Renal cortex interstitium (tissue), 11 donors: ENCODE results near the gene APOD. TPM values are rescaled to one million over a fixed set of nuclear protein-coding genes. Genes with fewer than 3 reads are reported as not detected.

ENCODE experiments used
- DNase-seq, 11 donors: peaks; one replicate each; pipeline ENCODE4 v3.0.0-alpha.2; 2013; ENCODE audit warnings: low read depth in 9 of 11, low spot score in 4 of 11; ENCODE audit errors: extremely low read depth in 1 of 11
- polyA plus RNA-seq, 3 donors: library from polyadenylated mRNA; unstranded; fragments of 120-200 nt; gene quantifications; one replicate each; pipeline ENCODE4 v1.2.1, GENCODE V29; 2013; ENCODE audit not compliant: insufficient read length in 3 of 3

Gene APOD
- polyA plus RNA-seq, 3 donors: 8.2 to 9.6 (median 9.5) TPM

- DNase-seq: no peak
These were observed 40.1 kb downstream of the APOD start for GRCh38 chr3:195543500-195544229.

- peak; percentile 79 to 93 (median 89) for DNase-seq
These were observed 40.8 kb downstream of the APOD start, which contains the start of gene PPP1R2 for GRCh38 chr3:195542698-195543499. Gene PPP1R2, minus strand, starts transcription at chr3:195543325. Its CDS starts 300 bp downstream, at chr3:195543025.

GRCh38 chr3:195542316-195542697 lies 41.4 kb downstream of the APOD start:
- no peak for DNase-seq

- DNase-seq: no peak
These were observed 43.2 kb downstream of the APOD start for GRCh38 chr3:195540511-195540910.

GRCh38 chr3:195540027-195540426 lies 43.7 kb downstream of the APOD start:
- DNase-seq: no peak

GRCh38 chr3:195539479-195539878 lies 44.3 kb downstream of the APOD start:
- no peak for DNase-seq

GRCh38 chr3:195537995-195538394 lies 45.7 kb downstream of the APOD start:
- no peak for DNase-seq

GRCh38 chr3:195535293-195535692 lies 48.4 kb downstream of the APOD start:
- no peak for DNase-seq

GRCh38 chr3:195532834-195533233 lies 50.9 kb downstream of the APOD start:
- no peak for DNase-seq

GRCh38 chr3:195532345-195532744 lies 51.4 kb downstream of the APOD start:
- DNase-seq: no peak

- no peak for DNase-seq
These were observed 52.1 kb downstream of the APOD start for GRCh38 chr3:195531683-195532082.

- DNase-seq: no peak
These were observed 57.2 kb downstream of the APOD start for GRCh38 chr3:195526492-195526891.

GRCh38 chr3:195524171-195524896 lies 59.4 kb downstream of the APOD start:
- no peak for DNase-seq

- DNase-seq: peak in 1 of 11 donors; percentile 24
These were observed 61.3 kb downstream of the APOD start for GRCh38 chr3:195522254-195523023.

Other genes with a start within 250 kb of the APOD start
- gene ACAP2, start 140.9 kb downstream of the APOD start, polyA plus RNA-seq: 10 to 100 TPM; 32.0 to 37.2 (median 33.8) TPM
- 10 to 100 TPM; 60.6 to 65.4 (median 64.9) TPM for gene PPP1R2, start 40.6 kb downstream of the APOD start, polyA plus RNA-seq
- 10 to 100 TPM; 16.3 to 37.2 (median 16.7) TPM for gene MUC20, start 137.0 kb upstream of the APOD start, polyA plus RNA-seq
- gene MUC4, start 228.0 kb upstream of the APOD start, polyA plus RNA-seq: 1 to 10 TPM in 1 of 3 donors, under 1 TPM in 2; 0.65 to 1.2 (median 0.83) TPM